HL-60 (cell line): ENCODE data around the gene TBX4.

Source experiments
- POLR2AphosphoS5 ChIP-seq: IDR thresholded peaks from 2 replicates; pipeline ENCODE4 v1.6.1; 2012; ENCODE audit warnings: low read depth
- TF ChIP-seq, protein P1 (sequence below): IDR thresholded peaks from one replicate; pipeline ENCODE4 v1.5.1; 2011; ENCODE audit warnings: low read length, control low read depth, inconsistent platforms; ENCODE audit not compliant: insufficient read depth

DNA sequence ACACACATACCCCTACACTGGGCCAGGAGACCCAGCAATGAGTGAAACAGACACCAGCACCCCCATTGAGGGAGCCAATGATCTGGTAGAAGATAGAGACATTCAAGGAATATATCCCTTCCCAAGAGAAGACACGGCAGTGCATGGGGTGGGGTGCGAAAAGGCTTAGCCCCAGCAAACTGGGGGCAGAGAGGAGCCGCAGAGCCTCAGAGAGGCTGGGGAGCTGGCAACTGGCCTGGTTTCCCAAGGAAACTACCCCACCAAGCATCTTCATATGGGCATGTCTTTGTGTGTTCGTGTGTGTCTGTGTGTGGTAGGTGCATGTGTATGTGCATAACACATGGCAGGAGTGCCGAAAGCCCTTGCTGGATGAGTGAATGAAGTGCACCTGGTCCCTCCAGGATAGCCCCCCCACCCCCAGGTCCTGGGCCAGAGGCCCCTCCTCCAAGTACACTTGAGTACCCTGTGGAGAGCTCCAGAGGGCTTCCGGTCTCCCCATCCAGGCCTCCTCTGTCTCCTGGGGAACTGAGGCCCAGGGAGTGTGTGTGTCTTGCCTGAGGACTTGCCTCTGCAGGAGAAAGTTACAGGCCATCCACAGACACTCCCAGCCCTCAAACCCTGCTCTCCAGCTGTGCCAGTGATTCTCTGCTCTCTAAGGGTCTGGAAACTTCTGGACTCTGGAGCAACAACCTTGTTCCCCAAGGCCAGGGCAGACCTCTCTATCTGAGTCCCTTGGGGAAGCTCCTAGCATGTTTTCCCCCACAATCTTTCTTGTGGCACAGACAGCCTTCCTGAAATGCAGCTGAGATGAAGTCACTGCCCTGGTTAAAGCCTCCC, 36.6 kb upstream of the TBX4 start:
- TF ChIP-seq, protein P1, sequence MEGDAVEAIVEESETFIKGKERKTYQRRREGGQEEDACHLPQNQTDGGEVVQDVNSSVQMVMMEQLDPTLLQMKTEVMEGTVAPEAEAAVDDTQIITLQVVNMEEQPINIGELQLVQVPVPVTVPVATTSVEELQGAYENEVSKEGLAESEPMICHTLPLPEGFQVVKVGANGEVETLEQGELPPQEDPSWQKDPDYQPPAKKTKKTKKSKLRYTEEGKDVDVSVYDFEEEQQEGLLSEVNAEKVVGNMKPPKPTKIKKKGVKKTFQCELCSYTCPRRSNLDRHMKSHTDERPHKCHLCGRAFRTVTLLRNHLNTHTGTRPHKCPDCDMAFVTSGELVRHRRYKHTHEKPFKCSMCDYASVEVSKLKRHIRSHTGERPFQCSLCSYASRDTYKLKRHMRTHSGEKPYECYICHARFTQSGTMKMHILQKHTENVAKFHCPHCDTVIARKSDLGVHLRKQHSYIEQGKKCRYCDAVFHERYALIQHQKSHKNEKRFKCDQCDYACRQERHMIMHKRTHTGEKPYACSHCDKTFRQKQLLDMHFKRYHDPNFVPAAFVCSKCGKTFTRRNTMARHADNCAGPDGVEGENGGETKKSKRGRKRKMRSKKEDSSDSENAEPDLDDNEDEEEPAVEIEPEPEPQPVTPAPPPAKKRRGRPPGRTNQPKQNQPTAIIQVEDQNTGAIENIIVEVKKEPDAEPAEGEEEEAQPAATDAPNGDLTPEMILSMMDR = no peak
- TF ChIP-seq POLR2AphosphoS5 = no peak
